Neural progenitor cell (in vitro differentiated cells): Measurements from ENCODE around the gene GUSB.

ENCODE experiments used
- CTCF ChIP-seq: fragments of 200-600 bp; sonication (generic); IDR thresholded peaks from 2 replicates; pipeline ENCODE4 v1.5.1; 2017; ENCODE audit warnings: antibody characterized with exemption, mild to moderate bottlenecking
- EZH2 ChIP-seq: fragments of 200-600 bp; sonication (generic); IDR thresholded peaks from 2 replicates; pipeline ENCODE4 v1.6.1; 2017; ENCODE audit warnings: antibody characterized with exemption, mild to moderate bottlenecking, moderate library complexity

- TF ChIP-seq CTCF (no peak), EZH2 (no peak)
These were observed 55.4 kb downstream of the GUSB start for GRCh38 chr7:65926588-65926987.
